GM18907 (cell line): ENCODE results near the gene TFF2.

Source experiments
- ATAC-seq: cut with Tn5 transposase; IDR thresholded peaks from one replicate; pipeline ENCODE4 v1.9.1; 2021; ENCODE audit warnings: mild to moderate bottlenecking, moderate library complexity; ENCODE audit not compliant: unreplicated experiment

The TFF2 gene

DNA sequence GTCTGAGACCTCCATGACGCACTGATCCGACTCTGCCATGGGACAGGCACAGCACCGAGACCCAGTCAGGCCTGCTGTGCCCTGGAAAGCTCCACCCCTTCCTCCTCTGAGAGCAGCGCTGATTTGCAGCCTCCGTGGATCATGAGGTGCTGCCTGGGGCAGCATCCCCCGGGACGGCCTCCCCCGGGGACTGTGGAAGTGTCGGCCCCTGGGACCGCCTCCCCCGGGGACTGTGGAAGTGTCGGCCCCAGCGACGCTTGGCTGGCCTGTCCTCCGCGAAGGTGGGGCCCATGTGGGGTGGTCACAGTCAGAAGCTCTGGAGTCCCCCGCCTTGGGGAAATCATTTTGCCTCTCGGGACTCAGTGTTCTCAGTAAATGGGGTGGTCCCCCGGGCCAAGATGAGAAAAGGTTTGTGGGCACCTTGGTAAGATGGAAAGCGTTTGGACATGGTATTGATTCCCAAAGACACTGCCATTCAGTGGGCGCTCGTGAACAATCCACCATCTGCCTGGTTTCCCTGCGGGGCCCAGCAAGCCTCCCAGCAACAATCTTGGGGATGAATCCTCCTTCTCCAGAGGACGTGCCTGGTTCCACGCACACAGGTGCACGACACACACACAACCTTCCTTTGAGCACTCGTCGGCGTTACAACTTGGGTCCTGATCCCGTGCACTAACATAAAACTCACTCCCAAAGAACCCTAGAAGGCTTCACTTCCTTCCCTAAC, 3.0 kb downstream of the TFF2 start:
- no peak for ATAC-seq

GRCh38 chr21:42346866-42347600, 3.8 kb downstream of the TFF2 start:
- no peak for ATAC-seq

GRCh38 chr21:42346441-42346840, 4.4 kb downstream of the TFF2 start:
- ATAC-seq: no peak

GRCh38 chr21:42344631-42345030, 6.2 kb downstream of the TFF2 start:
- no peak for ATAC-seq

DNA sequence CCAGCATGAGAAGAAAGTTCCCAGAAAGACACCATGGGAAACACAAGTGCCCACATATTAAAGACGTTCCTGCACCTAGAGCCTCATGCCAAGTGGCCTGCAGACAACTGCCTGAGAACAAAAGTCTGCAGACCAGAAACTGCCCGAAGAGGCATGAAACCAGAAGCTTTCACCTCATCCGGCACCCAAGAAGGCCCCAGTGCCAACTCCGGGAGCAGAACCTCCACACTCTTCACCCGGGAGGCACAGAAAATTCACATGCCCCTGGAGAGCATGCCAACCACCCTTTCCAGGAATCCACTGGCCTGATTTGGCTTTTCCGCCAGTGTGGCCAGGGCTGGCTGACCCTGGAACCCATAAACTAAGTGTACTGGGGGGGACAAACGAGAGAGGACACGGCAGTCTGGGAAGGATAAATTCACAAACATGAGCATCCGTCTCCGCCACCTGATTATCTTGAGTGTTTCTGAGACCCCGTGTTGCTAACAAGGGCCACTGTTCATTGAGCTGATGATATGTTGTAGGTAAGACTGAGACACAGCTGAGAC, 6.8 kb downstream of the TFF2 start:
- ATAC-seq: no peak

GRCh38 chr21:42343556-42343955, 7.2 kb downstream of the TFF2 start:
- ATAC-seq: no peak

DNA sequence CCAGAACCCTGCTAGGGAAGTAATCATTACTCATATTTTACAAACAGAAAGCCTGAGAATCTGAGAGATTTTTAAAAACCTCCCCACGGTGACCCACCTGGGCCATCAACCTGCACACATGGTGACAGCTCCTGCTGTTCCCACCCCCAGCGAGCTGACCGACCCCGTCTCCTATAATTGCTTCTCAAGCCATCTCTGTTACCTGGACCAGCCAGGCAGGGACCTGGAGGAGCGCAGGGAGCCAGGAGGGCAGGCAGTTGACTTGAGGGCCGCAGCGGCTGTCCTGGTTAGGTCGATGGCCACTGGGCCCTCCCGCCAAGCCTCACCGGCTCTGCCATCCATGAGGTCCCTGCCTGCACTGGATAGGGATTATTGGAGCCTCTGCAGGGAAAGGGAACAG, 7.7 kb downstream of the TFF2 start:
- no peak for ATAC-seq

GRCh38 chr21:42341776-42342542, 8.8 kb downstream of the TFF2 start:
- ATAC-seq: no peak

GRCh38 chr21:42340187-42341050, 10.4 kb downstream of the TFF2 start:
- ATAC-seq: no peak

DNA sequence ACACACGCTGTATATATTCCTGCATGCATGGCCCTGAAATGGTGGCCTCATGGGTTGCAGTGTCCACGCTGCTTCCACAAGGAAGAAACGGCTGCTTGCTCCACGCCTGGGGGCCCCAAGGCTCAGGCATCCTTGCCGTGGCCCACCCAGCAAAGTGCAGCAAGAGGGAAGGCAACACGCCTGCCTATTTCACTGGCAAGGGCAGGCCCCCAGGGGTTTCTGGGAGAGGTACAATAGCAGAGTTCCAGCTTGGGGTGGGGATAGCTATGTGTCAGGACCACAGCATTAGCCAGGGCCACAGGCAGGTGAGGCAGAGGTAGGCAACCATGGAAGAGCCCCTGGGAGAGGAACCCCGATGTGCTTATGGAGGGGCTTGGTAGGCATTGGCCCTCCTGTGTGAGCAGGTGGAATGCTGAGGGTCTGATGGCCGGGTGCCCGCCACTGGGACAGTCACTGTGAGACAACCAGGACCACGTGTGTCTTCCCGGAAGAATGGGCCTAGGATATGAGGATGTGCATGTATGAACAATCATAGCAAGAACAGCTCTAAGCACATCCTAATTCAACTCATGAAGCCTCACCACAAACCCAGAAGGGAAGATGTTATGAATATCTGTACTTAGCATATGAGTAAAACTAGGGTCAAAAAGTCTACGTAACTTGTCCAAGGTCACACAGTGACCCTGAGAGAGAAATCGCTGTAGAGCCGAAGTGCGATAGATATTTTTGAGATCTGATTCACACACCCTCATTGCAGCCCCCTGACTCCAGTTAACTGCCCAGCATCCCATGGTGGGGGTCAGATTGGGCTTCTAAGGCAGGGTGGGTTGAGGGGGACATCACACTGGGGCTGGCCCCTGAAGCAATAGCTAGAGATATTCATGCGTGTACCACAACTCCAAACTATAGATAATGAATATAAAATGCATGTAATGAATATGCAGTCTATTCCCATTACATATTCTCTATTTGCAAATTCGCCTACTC, 11.8 kb downstream of the TFF2 start:
- ATAC-seq: no peak

DNA sequence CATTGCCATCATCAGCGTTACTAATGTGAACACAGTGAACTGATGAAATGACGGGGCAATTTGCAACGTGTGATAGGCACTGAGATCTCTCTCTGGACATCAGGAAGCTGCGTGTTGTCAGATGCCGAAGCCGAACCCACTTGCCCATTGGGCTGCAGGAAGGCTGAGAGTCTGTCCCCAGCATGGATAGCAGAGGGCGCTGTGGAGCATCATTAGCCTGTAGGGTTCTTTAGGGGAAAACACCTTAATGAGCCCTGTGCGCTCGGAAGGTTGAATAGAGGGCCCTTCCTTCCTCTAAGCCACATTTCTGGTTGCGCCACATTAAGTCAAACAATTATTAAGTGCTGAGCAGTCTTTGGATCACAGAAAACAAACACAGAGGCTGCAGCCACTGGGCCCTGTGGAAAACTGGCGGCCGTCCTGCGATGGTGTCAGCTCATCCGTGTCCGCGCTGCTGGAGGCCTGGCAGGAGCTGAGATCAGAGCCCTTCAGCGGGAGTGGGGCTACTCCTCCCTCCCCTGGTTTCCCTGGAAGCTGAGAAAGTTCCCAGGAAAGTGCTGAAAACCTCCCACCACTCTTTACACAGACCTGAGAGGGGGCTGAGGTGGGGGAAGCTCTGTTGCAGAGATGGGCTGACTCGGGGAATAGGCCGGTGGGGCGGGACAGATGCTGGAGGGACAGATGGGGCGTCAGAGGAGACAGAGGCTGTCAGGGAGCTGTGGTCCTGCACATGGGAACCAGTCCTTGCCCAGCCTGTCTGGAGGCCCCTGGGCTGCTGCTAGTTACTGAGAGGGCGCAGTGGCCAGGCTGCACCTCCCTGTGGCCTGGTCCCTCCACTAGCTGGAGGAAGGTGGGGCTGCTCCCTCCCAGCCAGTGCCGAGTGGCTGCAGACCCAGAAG, 12.7 kb downstream of the TFF2 start:
- ATAC-seq: no peak

DNA sequence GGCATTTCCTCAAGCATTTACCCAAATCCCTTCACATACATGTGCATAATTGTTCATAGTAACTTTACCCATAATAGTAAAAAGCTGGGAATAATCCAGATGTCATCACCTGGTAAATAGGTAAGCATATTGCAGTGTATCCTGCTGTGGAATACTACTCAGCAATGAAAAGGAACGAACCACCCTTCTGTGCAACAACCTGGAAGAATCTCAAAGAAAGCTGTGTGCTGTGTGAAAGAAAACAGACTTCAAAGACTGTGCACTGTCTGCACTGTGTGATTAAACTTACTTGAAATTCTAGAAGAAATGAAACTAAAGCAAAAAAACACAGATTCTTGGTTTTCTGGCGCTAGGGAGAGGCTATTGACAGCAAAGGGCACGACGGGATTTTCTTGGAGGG, 13.5 kb downstream of the TFF2 start:
- ATAC-seq: no peak

DNA sequence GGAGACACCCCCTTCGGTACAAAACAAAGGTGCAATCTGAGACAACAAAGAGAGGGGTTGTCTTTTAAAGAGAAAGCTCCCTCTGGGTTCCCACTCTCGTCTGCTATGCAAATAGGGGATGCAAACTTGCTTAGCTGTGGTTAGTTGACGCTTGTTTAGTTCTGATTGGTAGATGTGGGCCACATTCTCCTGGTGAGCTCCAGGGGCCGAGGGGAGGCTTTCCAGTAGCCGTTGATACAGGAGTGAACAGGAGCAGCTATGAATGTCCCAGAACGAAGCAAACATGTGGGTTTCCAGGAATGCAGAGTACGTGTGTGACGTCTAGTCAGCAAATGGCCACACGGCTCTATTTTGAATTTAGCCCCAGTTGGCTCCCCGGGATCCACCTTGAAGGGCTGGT, 14.7 kb downstream of the TFF2 start:
- no peak for ATAC-seq

DNA sequence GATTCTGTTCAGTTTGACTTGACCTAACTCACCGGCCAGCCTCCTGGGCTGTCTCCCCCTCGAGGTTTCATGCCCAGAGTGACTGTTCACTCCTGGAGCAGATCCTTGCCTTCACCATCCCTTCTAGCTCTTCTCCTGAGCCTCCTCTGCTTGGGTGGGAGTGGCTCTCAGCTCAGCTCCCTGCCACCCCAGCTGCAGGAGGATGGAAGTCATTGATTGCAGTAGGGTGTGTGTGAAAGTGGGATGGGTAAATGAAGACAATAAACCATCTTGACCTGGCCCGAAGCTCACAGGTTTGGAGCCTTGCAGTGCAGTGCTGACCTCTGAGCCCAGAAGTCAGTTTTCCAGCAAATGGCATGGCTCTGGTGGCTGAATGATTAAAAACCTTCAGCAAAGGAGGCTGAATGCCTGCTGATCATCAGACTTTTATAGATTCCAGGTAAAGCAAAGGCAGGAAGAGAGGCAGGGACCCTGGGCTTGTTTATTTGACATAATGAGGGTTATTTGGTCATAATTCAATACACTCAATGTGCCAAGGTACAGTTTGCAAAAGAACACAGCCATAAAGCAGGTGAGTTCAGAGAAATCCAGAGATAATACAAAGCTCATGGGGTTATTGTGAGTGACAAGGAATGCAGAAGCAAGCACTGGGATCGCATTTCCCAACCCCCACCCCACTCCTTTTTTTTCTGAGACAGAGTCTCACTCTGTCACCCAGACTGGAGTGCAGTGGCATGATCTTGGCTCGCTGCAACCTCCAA, 18.1 kb downstream of the TFF2 start:
- ATAC-seq: no peak

DNA sequence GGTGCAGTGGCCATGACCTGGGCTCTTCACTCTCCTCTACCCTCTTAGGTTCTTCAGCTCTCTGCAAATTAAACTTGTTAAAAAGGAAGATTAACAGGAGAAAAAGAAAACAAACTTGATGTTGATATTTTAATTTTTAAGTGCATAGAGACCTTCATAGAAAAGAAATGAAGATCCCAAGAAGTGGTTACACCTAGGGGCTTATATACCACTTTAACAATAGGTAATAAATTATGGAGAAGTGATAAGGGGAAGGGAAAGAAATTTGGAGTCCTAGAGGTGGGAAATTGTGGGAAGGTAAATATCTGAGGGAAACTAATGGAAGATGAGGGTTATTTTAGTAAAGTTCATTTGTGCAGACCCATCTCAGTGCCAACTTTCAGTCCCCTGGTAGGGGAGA, 19.1 kb downstream of the TFF2 start:
- ATAC-seq: no peak

- ATAC-seq: no peak
Observed at GRCh38 chr21:42330380-42331371, 20.1 kb downstream of the TFF2 start.
